ENCODE results near the gene POU2F1. TPM values are rescaled to one million over a fixed set of nuclear protein-coding genes. Genes with fewer than 3 reads are reported as not detected.

Gene POU2F1
- total and polyA plus RNA-seq, 12 donors: 1.3 to 13.9 (median 10.1) TPM

DNA sequence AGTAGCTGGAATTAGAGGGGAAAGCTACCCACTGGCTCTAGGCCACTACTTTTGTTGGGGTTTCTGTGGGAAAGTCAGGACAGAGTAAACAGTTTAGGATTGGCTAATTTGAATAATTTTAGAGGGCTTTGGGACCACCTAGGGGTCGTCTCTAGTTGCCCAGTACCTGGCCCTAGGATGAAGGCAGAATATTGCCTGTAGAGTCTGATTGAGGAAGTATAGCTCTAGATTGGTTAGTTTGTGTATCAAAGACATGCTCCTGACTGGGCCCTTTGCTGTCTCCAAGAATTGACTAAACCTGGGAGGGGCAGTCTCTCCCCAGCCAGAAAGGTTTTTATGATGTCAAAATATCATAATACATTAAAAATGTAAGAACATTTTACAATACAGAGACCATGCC lies 142.0 kb downstream of the POU2F1 start:
- Histone ChIP-seq H3K36me3 (peaks cover 0 to 21% (median 0%) of the 10 kb centered on the region in 9 donors), H3K9me3 (peaks cover 0 to 4% (median 0%) of the 10 kb centered on the region in 11 donors), H3K4me1 (no peaks in the 10 kb centered on the region), H3K27ac (no peak overlapping the region), H3K27me3 (no peaks in the 10 kb centered on the region), H3K4me3 (no peak overlapping the region)
- intact Hi-C loops (cut with DNase I): loop anchor here in 1 of 10 donors (1.0 kb wide), 1 partner anchor 8 kb away; no protein-coding TSS in a partner anchor
- DNase-seq: no peak
- TF ChIP-seq, protein P1, sequence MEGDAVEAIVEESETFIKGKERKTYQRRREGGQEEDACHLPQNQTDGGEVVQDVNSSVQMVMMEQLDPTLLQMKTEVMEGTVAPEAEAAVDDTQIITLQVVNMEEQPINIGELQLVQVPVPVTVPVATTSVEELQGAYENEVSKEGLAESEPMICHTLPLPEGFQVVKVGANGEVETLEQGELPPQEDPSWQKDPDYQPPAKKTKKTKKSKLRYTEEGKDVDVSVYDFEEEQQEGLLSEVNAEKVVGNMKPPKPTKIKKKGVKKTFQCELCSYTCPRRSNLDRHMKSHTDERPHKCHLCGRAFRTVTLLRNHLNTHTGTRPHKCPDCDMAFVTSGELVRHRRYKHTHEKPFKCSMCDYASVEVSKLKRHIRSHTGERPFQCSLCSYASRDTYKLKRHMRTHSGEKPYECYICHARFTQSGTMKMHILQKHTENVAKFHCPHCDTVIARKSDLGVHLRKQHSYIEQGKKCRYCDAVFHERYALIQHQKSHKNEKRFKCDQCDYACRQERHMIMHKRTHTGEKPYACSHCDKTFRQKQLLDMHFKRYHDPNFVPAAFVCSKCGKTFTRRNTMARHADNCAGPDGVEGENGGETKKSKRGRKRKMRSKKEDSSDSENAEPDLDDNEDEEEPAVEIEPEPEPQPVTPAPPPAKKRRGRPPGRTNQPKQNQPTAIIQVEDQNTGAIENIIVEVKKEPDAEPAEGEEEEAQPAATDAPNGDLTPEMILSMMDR (IDR thresholded peaks at IDR 0.05): no peak
- no peak for ATAC-seq
- WGBS, 2 donors: 93 to 98% methylated on average over 1 of the region's 1 CpG

DNA sequence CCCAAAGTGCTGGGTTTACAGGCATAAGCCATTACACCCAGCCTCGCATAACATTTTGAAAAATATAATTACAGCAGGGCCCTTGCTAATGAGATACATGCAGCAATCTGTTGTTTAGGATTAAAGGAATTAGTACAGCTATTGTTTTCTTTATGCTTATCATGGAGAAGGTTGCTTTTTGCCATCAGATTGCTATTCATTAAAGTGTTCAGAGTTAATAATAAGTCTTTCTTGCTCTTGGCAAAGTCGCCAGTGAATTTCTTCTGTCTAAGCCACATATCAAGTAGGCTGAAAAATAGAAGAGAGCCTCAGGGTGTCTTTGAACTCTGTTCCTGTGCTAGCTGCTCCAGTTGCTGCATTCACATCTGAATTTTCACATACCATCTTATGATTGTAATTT lies 144.1 kb downstream of the POU2F1 start:
- Histone ChIP-seq H3K27me3 (no peaks in the 10 kb centered on the region), H3K4me3 (no peak overlapping the region), H3K36me3 (peaks cover 0 to 21% (median 0%) of the 10 kb centered on the region in 9 donors), H3K27ac (no peak overlapping the region), H3K9me3 (no peaks in the 10 kb centered on the region), H3K4me1 (peaks cover 0 to 2% (median 0%) of the 10 kb centered on the region in 9 donors)
- WGBS, 2 donors: 93 to 94% methylated on average over 2 of the region's 2 CpGs
- DNase-seq (no peak), ATAC-seq (no peak)
- TF ChIP-seq, protein P1 (IDR thresholded peaks at IDR 0.05): no peak
- intact Hi-C loops (cut with DNase I): no loop called here

DNA sequence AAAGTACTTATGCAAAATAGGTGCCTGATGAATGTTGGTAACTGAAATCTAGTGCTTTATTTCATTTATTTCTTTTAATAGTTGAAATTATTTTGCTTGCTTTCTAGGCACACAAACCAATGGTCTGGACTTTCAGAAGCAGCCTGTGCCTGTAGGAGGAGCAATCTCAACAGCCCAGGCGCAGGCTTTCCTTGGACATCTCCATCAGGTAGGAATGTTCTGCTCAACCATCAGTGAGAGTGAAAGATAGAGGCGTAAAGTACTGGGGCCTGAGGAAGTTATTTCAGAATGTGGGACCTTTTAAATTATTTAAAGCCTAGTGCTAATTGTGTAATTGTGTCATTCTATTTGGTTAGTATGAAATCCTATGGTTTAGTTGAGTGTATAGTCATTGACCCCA lies 144.7 kb downstream of the POU2F1 start:
- no peak overlapping the region for H3K27ac ChIP-seq
- no peak for ATAC-seq
- H3K4me3 ChIP-seq: no peak overlapping the region
- peaks cover 0 to 7% (median 0%) of the 10 kb centered on the region in 9 donors for H3K4me1 ChIP-seq
- no peaks in the 10 kb centered on the region for H3K27me3 ChIP-seq
- H3K36me3 ChIP-seq: peaks cover 0 to 21% (median 0%) of the 10 kb centered on the region in 9 donors
- 97 to 98% methylated on average over 2 of the region's 2 CpGs for WGBS, 2 donors
- DNase-seq: no peak
- no peaks in the 10 kb centered on the region for H3K9me3 ChIP-seq
- intact Hi-C loops (cut with DNase I): no loop called here
- TF ChIP-seq, protein P1 (IDR thresholded peaks at IDR 0.05): no peak

GRCh38 chr1:167367705-167368104 lies 147.0 kb downstream of the POU2F1 start:
- no peaks in the 10 kb centered on the region for H3K9me3 ChIP-seq
- intact Hi-C loops (cut with DNase I): no loop called here
- ATAC-seq (no peak), DNase-seq (no peak)
- H3K36me3 ChIP-seq: peaks cover 0 to 34% (median 0%) of the 10 kb centered on the region in 9 donors
- no peak overlapping the region for H3K4me3 ChIP-seq
- TF ChIP-seq, protein P1 (IDR thresholded peaks at IDR 0.05): no peak
- H3K4me1 ChIP-seq: peaks cover 0 to 8% (median 0%) of the 10 kb centered on the region in 9 donors
- H3K27ac ChIP-seq: no peak overlapping the region
- 93 to 94% methylated on average over 4 of the region's 4 CpGs for WGBS, 2 donors
- H3K27me3 ChIP-seq: no peaks in the 10 kb centered on the region
